Adrenal gland (tissue), 12 donors: ENCODE measurements around the gene OR10T2. TPM values are rescaled to one million over a fixed set of nuclear protein-coding genes. Genes with fewer than 3 reads are reported as not detected.

ENCODE experiments used
- polyA plus RNA-seq, 3 donors: library from polyadenylated mRNA; stranded (reverse); fragments of 200-250 nt in 2 of 3; fragments of 350-450 nt in 1 of 3; fragmentation: Illumina TruSeq in 1 of 3; extraction: RNeasy Lipid Tissue Mini Kit (QIAGEN cat#74804) in 1 of 3; gene quantifications; one replicate each; pipeline ENCODE4 v1.2.3, GENCODE V29; 2013 to 2014
- total RNA-seq, 9 donors: library from RNA; depleted of rRNA in 4 of 9; stranded (reverse); fragments of >200 nt in 4 of 9; fragments of 120-200 nt in 1 of 9; fragmentation: NEBNext Ultra II Directional in 1 of 9; extraction: Animal tissue kit (Norgen Biotek cat#: 25700) in 1 of 9; gene quantifications; one replicate each; pipeline versions ENCODE4 v1.1.0 to v1.2.4, GENCODE V29; 2013 to 2023
- donor health status: healthy with polysubstance abuse.
- donor health status: Bipolar disorder and iron deficiency.
- donor health status: DM: yes; HTN: yes; CAD: no.
- donor health status: DM: no; HTN: no; CAD: no.
- donor health status: DM: no; HTN: no; CAD: no.
- donor health status: DM: yes; HTN: yes; CAD: no.

The OR10T2 gene
- total and polyA plus RNA-seq, 12 donors, result not detected

Other genes with a start within 250 kb of the OR10T2 start
- 1 to 10 TPM; 1.1 to 5.2 (median 3.3) TPM for gene CD1D, start 218.6 kb downstream of the OR10T2 start, total RNA-seq
- 1 to 10 TPM; 1.4 to 5.6 (median 2.3) TPM for gene CD1D, start 218.6 kb downstream of the OR10T2 start, polyA plus RNA-seq
- gene CD1A, start 145.0 kb downstream of the OR10T2 start, total RNA-seq, result under 1 TPM in 2 of 9 donors, not detected in 7; 0.06 to 0.34 TPM
- gene CD1A, start 145.0 kb downstream of the OR10T2 start, polyA plus RNA-seq, result not detected
- under 1 TPM in 1 of 9 donors, not detected in 8; 0.94 TPM for gene CD1C, start 109.5 kb downstream of the OR10T2 start, total RNA-seq
- gene CD1C, start 109.5 kb downstream of the OR10T2 start, polyA plus RNA-seq, result under 1 TPM in 2 of 3 donors, not detected in 1; 0.11 to 0.27 TPM
- gene CD1B, start 67.9 kb downstream of the OR10T2 start, total RNA-seq, result not detected
- gene CD1B, start 67.9 kb downstream of the OR10T2 start, polyA plus RNA-seq, result not detected
- under 1 TPM in 2 of 9 donors, not detected in 7; 0.06 to 0.50 TPM for gene CD1E, start 45.6 kb downstream of the OR10T2 start, total RNA-seq
- not detected for gene CD1E, start 45.6 kb downstream of the OR10T2 start, polyA plus RNA-seq
- not detected for gene OR10K2, start 26.8 kb upstream of the OR10T2 start, total RNA-seq
- not detected for gene OR10K2, start 26.8 kb upstream of the OR10T2 start, polyA plus RNA-seq
- not detected for gene OR10K1, start 62.4 kb upstream of the OR10T2 start, total RNA-seq
- gene OR10K1, start 62.4 kb upstream of the OR10T2 start, polyA plus RNA-seq, result not detected
- not detected for gene OR10R2, start 72.8 kb upstream of the OR10T2 start, total RNA-seq
- gene OR10R2, start 72.8 kb upstream of the OR10T2 start, polyA plus RNA-seq, result not detected
- gene OR6Y1, start 154.9 kb upstream of the OR10T2 start, total RNA-seq, result not detected
- not detected for gene OR6Y1, start 154.9 kb upstream of the OR10T2 start, polyA plus RNA-seq
- not detected for gene OR6P1, start 171.1 kb upstream of the OR10T2 start, total RNA-seq
- not detected for gene OR6P1, start 171.1 kb upstream of the OR10T2 start, polyA plus RNA-seq
- not detected for gene OR10X1, start 180.4 kb upstream of the OR10T2 start, total RNA-seq
- gene OR10X1, start 180.4 kb upstream of the OR10T2 start, polyA plus RNA-seq, result not detected
- not detected for gene OR10Z1, start 205.8 kb upstream of the OR10T2 start, total RNA-seq
- not detected for gene OR10Z1, start 205.8 kb upstream of the OR10T2 start, polyA plus RNA-seq